ENCODE data around the gene OR1L4. TPM values are rescaled to one million over a fixed set of nuclear protein-coding genes. Genes with fewer than 3 reads are reported as not detected.
A peak's percentile ranks its signal among the peaks of the same experiment; 100 is the strongest.

The OR1L4 gene
- total RNA-seq, result not detected in 2 replicates

GRCh38 chr9:122723690-122724089 is at the start of gene OR1L4:
Gene OR1L4 (plus strand): TSS chr9:122723990. CDS start chr9:122723990, 0 bp downstream.
- no peak for DNase-seq (ENCODE audit: low read depth)

- no peak for DNase-seq (ENCODE audit: low read depth)
These were observed 38.9 kb upstream of the OR1L4 start for GRCh38 chr9:122684851-122685250.

- peak; percentile 6 for DNase-seq (ENCODE audit: low read depth)
These were observed 28.1 kb upstream of the OR1L4 start for GRCh38 chr9:122695696-122696095.

GRCh38 chr9:122718038-122718437 is 5.8 kb upstream of the OR1L4 start:
- DNase-seq (ENCODE audit: low read depth), result no peak

- no peak for DNase-seq (ENCODE audit: low read depth)
These were observed 4.6 kb upstream of the OR1L4 start for GRCh38 chr9:122719218-122719617.

- no peak for DNase-seq (ENCODE audit: low read depth)
These were observed 18.2 kb downstream of the OR1L4 start, which contains the start of gene OR1L6 for GRCh38 chr9:122742003-122742402. Gene OR1L6 (plus strand): TSS chr9:122742303. CDS start chr9:122749848, 7,545 bp downstream.

- DNase-seq (ENCODE audit: low read depth), result no peak
These were observed 31.0 kb downstream of the OR1L4 start for GRCh38 chr9:122754825-122755224.

- DNase-seq (ENCODE audit: low read depth), result no peak
These were observed 44.0 kb downstream of the OR1L4 start for GRCh38 chr9:122767817-122768216.

Other genes with a start within 250 kb of the OR1L4 start
- gene OR1J1, start 246.1 kb upstream of the OR1L4 start, total RNA-seq, result not detected in 2 replicates
- gene OR1J2, start 213.2 kb upstream of the OR1L4 start, total RNA-seq, result not detected in 2 replicates
- gene OR1J4, start 204.8 kb upstream of the OR1L4 start, total RNA-seq, result not detected in 2 replicates
- not detected in 2 replicates for gene OR1N1, start 196.7 kb upstream of the OR1L4 start, total RNA-seq
- gene OR1N2, start 170.9 kb upstream of the OR1L4 start, total RNA-seq, result not detected in 2 replicates
- gene OR1L8, start 140.6 kb upstream of the OR1L4 start, total RNA-seq, result not detected in 2 replicates
- gene OR1Q1, start 109.3 kb upstream of the OR1L4 start, total RNA-seq, result not detected in 2 replicates
- not detected in 2 replicates for gene OR1B1, start 66.4 kb upstream of the OR1L4 start, total RNA-seq
- not detected in 2 replicates for gene OR1L1, start 62.3 kb upstream of the OR1L4 start, total RNA-seq
- not detected in 2 replicates for gene OR1L3, start 48.9 kb upstream of the OR1L4 start, total RNA-seq
- gene OR1L6, start 18.3 kb downstream of the OR1L4 start, total RNA-seq, result not detected in 2 replicates
- gene OR5C1, start 64.9 kb downstream of the OR1L4 start, total RNA-seq, result not detected in 2 replicates
- not detected in 2 replicates for gene OR1K1, start 76.1 kb downstream of the OR1L4 start, total RNA-seq
- 51.9 and 53.7 TPM in 2 replicates for gene PDCL, start 104.6 kb downstream of the OR1L4 start, total RNA-seq
- gene RC3H2, start 181.4 kb downstream of the OR1L4 start, total RNA-seq, result 59.2 and 113 TPM in 2 replicates
- gene ZBTB6, start 189.3 kb downstream of the OR1L4 start, total RNA-seq, result 16.5 and 18.5 TPM in 2 replicates
- 3.3 and 11.6 TPM in 2 replicates for gene ZBTB26, start 207.5 kb downstream of the OR1L4 start, total RNA-seq
- gene RABGAP1, start 217.0 kb downstream of the OR1L4 start, total RNA-seq, result 18.9 and 56.8 TPM in 2 replicates